Measurements from ENCODE around the gene SLC29A3.

GRCh38 chr10:71348850-71349249 lies 29.8 kb downstream of the SLC29A3 start:
- TF ChIP-seq CTCF (conservative IDR thresholded peaks at IDR 0.05) (no peak), EZH2 (IDR thresholded peaks at IDR 0.05; ENCODE audit: low read depth) (no peak)
